Peyer's patch (tissue), 4 donors: Measurements from ENCODE around the gene ANKRD44.

Source experiments
- CTCF ChIP-seq, 6 experiments: fragments of 450-650 bp in 4 of 6; fragments of 200-600 bp in 2 of 6; sonication (generic) in 1 of 6; IDR thresholded peaks; one replicate each; pipeline ENCODE4 v1.5.1; 2017 to 2019; ENCODE audit warnings: antibody characterized with exemption in 6 of 6, mild to moderate bottlenecking in 3 of 6, moderate library complexity in 1 of 6
- POLR2A ChIP-seq, 2 donors: fragments of 450-650 bp; IDR thresholded peaks; one replicate each; pipeline ENCODE4 v1.5.1; 2017; ENCODE audit warnings: antibody characterized with exemption in 2 of 2, mild to moderate bottlenecking in 2 of 2, moderate library complexity in 2 of 2

DNA sequence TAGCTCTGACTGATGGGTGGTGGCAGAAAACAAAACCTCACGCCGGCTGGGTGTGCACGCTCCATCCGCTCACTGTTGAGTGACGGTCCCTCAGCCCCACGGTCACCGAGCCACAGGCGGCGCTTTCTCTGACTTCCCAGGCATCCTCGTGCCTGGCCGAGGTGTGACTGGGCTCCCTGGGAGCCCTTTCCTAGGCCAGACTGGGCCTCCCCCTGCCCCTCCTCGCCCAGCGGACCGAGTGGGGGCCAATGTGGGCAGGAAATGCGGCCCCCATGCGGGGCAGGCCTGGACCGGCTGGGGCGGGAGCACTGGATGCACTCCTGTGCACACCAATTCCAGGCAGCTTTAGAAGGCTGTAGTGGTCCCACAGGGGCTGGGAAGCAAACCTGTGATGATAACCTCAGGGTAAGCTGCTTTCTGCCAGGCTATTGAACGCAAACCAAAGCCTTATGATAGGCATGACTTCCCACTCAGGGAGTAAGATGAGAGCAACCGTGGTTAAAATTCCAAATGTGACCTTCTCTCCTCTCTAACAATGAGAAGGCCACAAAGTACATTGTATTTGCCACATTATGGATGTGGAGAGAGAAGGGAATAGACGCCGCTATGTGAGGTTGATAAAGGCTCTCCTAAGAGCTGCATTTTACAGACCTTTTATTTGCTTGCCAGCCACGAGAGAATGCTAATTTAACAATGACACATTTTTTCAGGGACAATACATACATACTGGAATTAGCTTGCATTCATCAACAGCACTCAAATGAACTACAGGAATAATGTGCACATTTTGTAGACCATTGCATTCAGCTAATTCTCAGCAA lies 300.2 kb downstream of the ANKRD44 start:
- no peak for TF ChIP-seq CTCF (IDR thresholded peaks at IDR 0.05)
- no peak for TF ChIP-seq POLR2A (IDR thresholded peaks at IDR 0.05)
